ENCODE data around the gene GNAQ. TPM values are rescaled to one million over a fixed set of nuclear protein-coding genes. Genes with fewer than 3 reads are reported as not detected.

Gene GNAQ
- total RNA-seq, 1 experiment from 2014 or later = 28.7 TPM

DNA sequence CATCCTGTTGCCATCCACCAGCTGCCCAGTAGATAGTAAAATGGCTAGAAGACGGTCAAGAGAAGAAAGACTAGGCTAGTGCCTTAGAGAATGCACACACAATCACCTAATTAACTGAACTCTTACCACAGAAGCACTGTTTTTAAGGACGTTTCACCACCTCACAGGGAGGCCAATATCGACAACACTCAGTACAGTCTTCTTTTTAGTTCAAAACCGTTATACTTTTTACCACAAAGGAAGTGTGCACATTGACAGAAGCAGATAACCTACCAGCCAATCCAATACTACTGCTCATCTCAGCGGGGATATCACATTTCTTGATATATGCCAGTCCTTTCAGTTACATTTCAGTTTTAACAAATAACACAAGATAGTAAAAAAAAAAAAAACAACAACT lies 122.3 kb downstream of the GNAQ start:
- Histone ChIP-seq H3K79me2 (ENCODE audit: insufficient read depth, low read length) (no peaks in the 10 kb centered on the region), H3K4me2 (ENCODE audit: low read length) (no peak overlapping the region), H4K20me1 (ENCODE audit: insufficient read depth) (no peaks in the 10 kb centered on the region), H3K27me3 (ENCODE audit: insufficient read depth, low read length) (no peaks in the 10 kb centered on the region), H2AFZ (ENCODE audit: low read depth, low read length, poor library complexity, severe bottlenecking) (no peak overlapping the region), H3K9ac (ENCODE audit: low read length) (no peak overlapping the region), H3K27ac (ENCODE audit: low read depth, low read length) (no peak overlapping the region), H3K36me3 (ENCODE audit: control insufficient read depth in 1 of 2, insufficient read depth in 2 of 2, low read length in 2 of 2) (no peaks in the 10 kb centered on the region), H3K9me3 (ENCODE audit: control insufficient read depth in 1 of 2, insufficient read depth in 1 of 2, low read depth in 1 of 2, low read length in 2 of 2) (no peaks in the 10 kb centered on the region), H3K4me3 (replicated peaks in 1 of 2; ENCODE audit: low read depth in 1 of 2, low read length in 2 of 2) (no peak overlapping the region), H3K4me1 (ENCODE audit: control insufficient read depth in 1 of 2, insufficient read depth in 2 of 2, low read length in 2 of 2) (peaks cover 5 to 15% of the 10 kb centered on the region in 2 experiments; a peak in 3 of 4 replicates), H3K9me2 (ENCODE audit: insufficient read depth) (no peaks in the 10 kb centered on the region)
- DNase-seq (ENCODE audit: low read depth, low spot score) (no peak), ATAC-seq (no peak)
- ChIA-PET CTCF (no interaction called here), POLR2A (no interaction called here), RAD21 (ENCODE audit: low non-redundant PET in 1 of 2, low total read pairs in 2 of 2, uncharacterized antibody in 2 of 2, unreplicated experiment in 2 of 2) (no interaction called here)
- intact Hi-C loops (cut with micrococcal nuclease) = no loop called here
- BruUV-seq (replicated peaks) = no TSS peak
- TF ChIP-seq POLR2A (IDR thresholded peaks at IDR 0.05; ENCODE audit: borderline replicate concordance, extremely low read depth, insufficient read depth, insufficient read length) (no peak), ELF1 (IDR thresholded peaks at IDR 0.05; ENCODE audit: borderline replicate concordance, low read depth) (no peak), SIN3A (IDR thresholded peaks at IDR 0.05; ENCODE audit: low read depth) (no peak), CBX3 (IDR thresholded peaks at IDR 0.05; ENCODE audit: low read depth) (no peak), SP1 (IDR thresholded peaks at IDR 0.05; ENCODE audit: low read depth) (no peak), SRF (IDR thresholded peaks at IDR 0.05; ENCODE audit: low read depth) (no peak), ZFX (IDR thresholded peaks at IDR 0.05) (no peak), YY1 (IDR thresholded peaks at IDR 0.05; ENCODE audit: extremely low read depth, insufficient replicate concordance, low read depth, low read length) (no peak), EZH2phosphoT487 (IDR thresholded peaks at IDR 0.05; ENCODE audit: borderline replicate concordance) (no peak), CEBPB (IDR thresholded peaks at IDR 0.05; ENCODE audit: low read depth) (no peak), POLR2AphosphoS5 (IDR thresholded peaks at IDR 0.05; ENCODE audit: low read depth, low read length) (no peak)
- TF ChIP-seq, protein P1, sequence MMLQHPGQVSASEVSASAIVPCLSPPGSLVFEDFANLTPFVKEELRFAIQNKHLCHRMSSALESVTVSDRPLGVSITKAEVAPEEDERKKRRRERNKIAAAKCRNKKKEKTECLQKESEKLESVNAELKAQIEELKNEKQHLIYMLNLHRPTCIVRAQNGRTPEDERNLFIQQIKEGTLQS (IDR thresholded peaks at IDR 0.05) = no peak

DNA sequence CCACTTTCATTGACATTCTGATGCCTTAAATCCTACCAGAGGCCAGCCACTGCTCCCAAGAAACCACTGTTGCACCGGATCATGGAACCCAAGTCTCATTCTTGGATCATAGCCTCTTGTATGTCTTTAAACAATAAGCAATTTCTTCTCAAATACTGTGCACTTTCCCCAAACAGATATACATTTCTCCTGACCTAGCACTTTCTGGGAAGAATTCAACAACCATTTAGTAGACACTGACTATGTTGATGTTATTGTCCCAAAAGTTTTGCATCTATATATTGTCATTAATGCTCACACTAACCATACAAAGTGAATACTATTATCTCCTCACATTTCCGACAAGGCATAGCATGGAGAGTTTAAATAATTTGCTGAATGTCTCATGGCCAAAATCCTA lies 123.3 kb downstream of the GNAQ start:
- Histone ChIP-seq H3K79me2 (ENCODE audit: insufficient read depth, low read length) (no peaks in the 10 kb centered on the region), H3K4me2 (ENCODE audit: low read length) (no peak overlapping the region), H2AFZ (ENCODE audit: low read depth, low read length, poor library complexity, severe bottlenecking) (no peak overlapping the region), H4K20me1 (ENCODE audit: insufficient read depth) (no peaks in the 10 kb centered on the region), H3K9me3 (ENCODE audit: control insufficient read depth in 1 of 2, insufficient read depth in 1 of 2, low read depth in 1 of 2, low read length in 2 of 2) (no peaks in the 10 kb centered on the region), H3K9me2 (ENCODE audit: insufficient read depth) (no peaks in the 10 kb centered on the region), H3K4me3 (replicated peaks in 1 of 2; ENCODE audit: low read depth in 1 of 2, low read length in 2 of 2) (no peak overlapping the region), H3K27me3 (ENCODE audit: insufficient read depth, low read length) (no peaks in the 10 kb centered on the region), H3K27ac (ENCODE audit: low read depth, low read length) (no peak overlapping the region), H3K4me1 (ENCODE audit: control insufficient read depth in 1 of 2, insufficient read depth in 2 of 2, low read length in 2 of 2) (peaks cover 5 to 22% of the 10 kb centered on the region in 2 experiments; a peak in 3 of 4 replicates), H3K9ac (ENCODE audit: low read length) (no peak overlapping the region), H3K36me3 (ENCODE audit: control insufficient read depth in 1 of 2, insufficient read depth in 2 of 2, low read length in 2 of 2) (no peaks in the 10 kb centered on the region)
- ChIA-PET RAD21 (ENCODE audit: low non-redundant PET in 1 of 2, low total read pairs in 2 of 2, uncharacterized antibody in 2 of 2, unreplicated experiment in 2 of 2) (no interaction called here), POLR2A (no interaction called here), CTCF (no interaction called here)
- ATAC-seq (no peak), DNase-seq (ENCODE audit: low read depth, low spot score) (no peak)
- no TSS peak for BruUV-seq (replicated peaks)
- intact Hi-C loops (cut with micrococcal nuclease) = no loop called here
- TF ChIP-seq, protein P2, sequence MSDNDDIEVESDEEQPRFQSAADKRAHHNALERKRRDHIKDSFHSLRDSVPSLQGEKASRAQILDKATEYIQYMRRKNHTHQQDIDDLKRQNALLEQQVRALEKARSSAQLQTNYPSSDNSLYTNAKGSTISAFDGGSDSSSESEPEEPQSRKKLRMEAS (IDR thresholded peaks at IDR 0.05) = no peak
- no peak for TF ChIP-seq ZFX (IDR thresholded peaks at IDR 0.05)
- no peak for TF ChIP-seq JUND (IDR thresholded peaks at IDR 0.05)
- TF ChIP-seq SRF (IDR thresholded peaks at IDR 0.05; ENCODE audit: low read depth) = no peak
- no peak for TF ChIP-seq ZNF274 (IDR thresholded peaks at IDR 0.05; ENCODE audit: low read depth, low read length)
- no peak for TF ChIP-seq SP1 (IDR thresholded peaks at IDR 0.05; ENCODE audit: low read depth)
- no peak for TF ChIP-seq ELF1 (IDR thresholded peaks at IDR 0.05; ENCODE audit: borderline replicate concordance, low read depth)
- TF ChIP-seq, protein P3, sequence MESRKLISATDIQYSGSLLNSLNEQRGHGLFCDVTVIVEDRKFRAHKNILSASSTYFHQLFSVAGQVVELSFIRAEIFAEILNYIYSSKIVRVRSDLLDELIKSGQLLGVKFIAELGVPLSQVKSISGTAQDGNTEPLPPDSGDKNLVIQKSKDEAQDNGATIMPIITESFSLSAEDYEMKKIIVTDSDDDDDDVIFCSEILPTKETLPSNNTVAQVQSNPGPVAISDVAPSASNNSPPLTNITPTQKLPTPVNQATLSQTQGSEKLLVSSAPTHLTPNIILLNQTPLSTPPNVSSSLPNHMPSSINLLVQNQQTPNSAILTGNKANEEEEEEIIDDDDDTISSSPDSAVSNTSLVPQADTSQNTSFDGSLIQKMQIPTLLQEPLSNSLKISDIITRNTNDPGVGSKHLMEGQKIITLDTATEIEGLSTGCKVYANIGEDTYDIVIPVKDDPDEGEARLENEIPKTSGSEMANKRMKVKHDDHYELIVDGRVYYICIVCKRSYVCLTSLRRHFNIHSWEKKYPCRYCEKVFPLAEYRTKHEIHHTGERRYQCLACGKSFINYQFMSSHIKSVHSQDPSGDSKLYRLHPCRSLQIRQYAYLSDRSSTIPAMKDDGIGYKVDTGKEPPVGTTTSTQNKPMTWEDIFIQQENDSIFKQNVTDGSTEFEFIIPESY (IDR thresholded peaks at IDR 0.05; ENCODE audit: extremely low read depth, insufficient replicate concordance, low read length) = no peak
- no peak for TF ChIP-seq POLR2AphosphoS5 (IDR thresholded peaks at IDR 0.05; ENCODE audit: low read depth, low read length)
- no peak for TF ChIP-seq CBX3 (IDR thresholded peaks at IDR 0.05; ENCODE audit: low read depth)
- no peak for TF ChIP-seq EGR1 (IDR thresholded peaks at IDR 0.05; ENCODE audit: low read depth)
- TF ChIP-seq, protein P4, sequence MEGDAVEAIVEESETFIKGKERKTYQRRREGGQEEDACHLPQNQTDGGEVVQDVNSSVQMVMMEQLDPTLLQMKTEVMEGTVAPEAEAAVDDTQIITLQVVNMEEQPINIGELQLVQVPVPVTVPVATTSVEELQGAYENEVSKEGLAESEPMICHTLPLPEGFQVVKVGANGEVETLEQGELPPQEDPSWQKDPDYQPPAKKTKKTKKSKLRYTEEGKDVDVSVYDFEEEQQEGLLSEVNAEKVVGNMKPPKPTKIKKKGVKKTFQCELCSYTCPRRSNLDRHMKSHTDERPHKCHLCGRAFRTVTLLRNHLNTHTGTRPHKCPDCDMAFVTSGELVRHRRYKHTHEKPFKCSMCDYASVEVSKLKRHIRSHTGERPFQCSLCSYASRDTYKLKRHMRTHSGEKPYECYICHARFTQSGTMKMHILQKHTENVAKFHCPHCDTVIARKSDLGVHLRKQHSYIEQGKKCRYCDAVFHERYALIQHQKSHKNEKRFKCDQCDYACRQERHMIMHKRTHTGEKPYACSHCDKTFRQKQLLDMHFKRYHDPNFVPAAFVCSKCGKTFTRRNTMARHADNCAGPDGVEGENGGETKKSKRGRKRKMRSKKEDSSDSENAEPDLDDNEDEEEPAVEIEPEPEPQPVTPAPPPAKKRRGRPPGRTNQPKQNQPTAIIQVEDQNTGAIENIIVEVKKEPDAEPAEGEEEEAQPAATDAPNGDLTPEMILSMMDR (IDR thresholded peaks at IDR 0.05 in 2 of 3, conservative IDR thresholded peaks at IDR 0.05 in 1 of 3; ENCODE audit: borderline replicate concordance in 1 of 3, insufficient read depth in 1 of 3, low read depth in 2 of 3, low read length in 2 of 3) = no peak
- TF ChIP-seq EZH2phosphoT487 (IDR thresholded peaks at IDR 0.05; ENCODE audit: borderline replicate concordance) = no peak
- no peak for TF ChIP-seq CEBPB (IDR thresholded peaks at IDR 0.05; ENCODE audit: low read depth)
